HepG2 (cell line): Measurements from ENCODE around the gene GRIFIN. TPM values are rescaled to one million over a fixed set of nuclear protein-coding genes. Genes with fewer than 3 reads are reported as not detected.

Source experiments
- BCL6 ChIP-seq: IDR thresholded peaks from 2 replicates; pipeline ENCODE4 v1.6.1; 2016; ENCODE audit warnings: missing genetic modification reagents, missing compliant biosample characterization
- NFATC3 ChIP-seq: sonication (generic); formaldehyde crosslinking; IDR thresholded peaks from 2 replicates; pipeline ENCODE4 v1.5.1; 2020; ENCODE audit warnings: mild to moderate bottlenecking, missing genetic modification reagents
- NPAS2 ChIP-seq: sonication (generic); formaldehyde crosslinking; IDR thresholded peaks from 2 replicates; pipeline ENCODE4 v1.8.0; 2022; ENCODE audit warnings: mild to moderate bottlenecking, missing genetic modification reagents, borderline replicate concordance
- PAWR ChIP-seq: sonication (generic); formaldehyde crosslinking; IDR thresholded peaks from 2 replicates; pipeline ENCODE4 v1.4.0; 2020; ENCODE audit warnings: missing genetic modification reagents, mild to moderate bottlenecking, borderline replicate concordance
- PTBP1 ChIP-seq: fragments of 200-400 bp; formaldehyde crosslinking; IDR thresholded peaks from 2 replicates; pipeline ENCODE4 v1.6.1; 2018; ENCODE audit warnings: low read length, low read depth; ENCODE audit not compliant: poor library complexity, severe bottlenecking
- SRF ChIP-seq: IDR thresholded peaks from 2 replicates; pipeline ENCODE4 v1.6.1; 2011; ENCODE audit warnings: mild to moderate bottlenecking, low read depth, low read length, moderate library complexity
- TEAD3 ChIP-seq: optimal IDR thresholded peaks from 2 replicates; pipeline ENCODE3; 2016; ENCODE audit warnings: borderline replicate concordance
- ZC3H13 ChIP-seq: sonication (generic); formaldehyde crosslinking; IDR thresholded peaks from 2 replicates; pipeline ENCODE4 v1.8.1; 2023; ENCODE audit warnings: mild to moderate bottlenecking, missing genetic modification reagents, moderate library complexity
- ZNF205 ChIP-seq: IDR thresholded peaks from 2 replicates; pipeline ENCODE4 v1.6.1; 2018; ENCODE audit warnings: missing biosample characterization, missing genetic modification reagents
- ZNF33B ChIP-seq: sonication (generic); formaldehyde crosslinking; IDR thresholded peaks from 2 replicates; pipeline ENCODE4 v1.5.1; 2020; ENCODE audit warnings: mild to moderate bottlenecking, missing genetic modification reagents
- ZNF629 ChIP-seq: sonication (generic); formaldehyde crosslinking; conservative IDR thresholded peaks from 2 replicates; pipeline ENCODE4 v1.5.0; 2020; ENCODE audit warnings: missing genetic modification reagents
- polyA plus RNA-seq, 8 experiments: library from polyadenylated mRNA; depleted of rRNA in 3 of 8; stranded (reverse) in 7 of 8; unstranded in 1 of 8; fragments of >200 nt; fragmentation: Illumina TruSeq in 4 of 8; extraction: Trizol in 4 of 8; gene quantifications; 2 replicates each; pipeline versions ENCODE4 v1.2.1 to v1.2.3, GENCODE V29; 2011 to 2016; ENCODE audit warnings: low read depth in 4 of 8, missing spikeins in 1 of 8, mixed read lengths in 1 of 8; ENCODE audit not compliant: insufficient read depth in 1 of 8
- total RNA-seq, 5 experiments: library from RNA; depleted of rRNA; stranded (reverse); fragments of >200 nt; fragmentation: Illumina TruSeq; extraction: Trizol; gene quantifications; 2 replicates each; pipeline ENCODE4 v1.2.3, GENCODE V29; 2016; ENCODE audit warnings: low read depth in 1 of 5
- TF ChIP-seq, protein P1 (sequence below): sonication (generic); formaldehyde crosslinking; IDR thresholded peaks from 2 replicates; pipeline ENCODE4 v1.9.0; 2021; ENCODE audit warnings: missing genetic modification reagents, borderline replicate concordance
- TF ChIP-seq, protein P2 (sequence below): sonication (generic); formaldehyde crosslinking; IDR thresholded peaks from 2 replicates; pipeline ENCODE4 v1.9.0; 2021; ENCODE audit warnings: mild to moderate bottlenecking, missing genetic modification reagents
- TF ChIP-seq, protein P3 (sequence below): sonication (generic); formaldehyde crosslinking; IDR thresholded peaks from 2 replicates; pipeline ENCODE4; 2020; ENCODE audit warnings: missing genetic modification reagents, mild to moderate bottlenecking, borderline replicate concordance
- TF ChIP-seq, protein P4 (sequence below): sonication (generic); formaldehyde crosslinking; IDR thresholded peaks from 2 replicates; pipeline ENCODE4 v1.5.0; 2020; ENCODE audit warnings: missing genetic modification reagents, mild to moderate bottlenecking, borderline replicate concordance
- TF ChIP-seq, protein P5 (sequence below): sonication (generic); formaldehyde crosslinking; IDR thresholded peaks from 2 replicates; pipeline ENCODE4 v1.8.1; 2023; ENCODE audit warnings: mild to moderate bottlenecking, missing genetic modification reagents, borderline replicate concordance

Gene GRIFIN
- total and polyA plus RNA-seq, 2 of the 13 experiments (the other 11 are each of a cell fraction or from before 2014, with no cell fraction given) = not detected

DNA sequence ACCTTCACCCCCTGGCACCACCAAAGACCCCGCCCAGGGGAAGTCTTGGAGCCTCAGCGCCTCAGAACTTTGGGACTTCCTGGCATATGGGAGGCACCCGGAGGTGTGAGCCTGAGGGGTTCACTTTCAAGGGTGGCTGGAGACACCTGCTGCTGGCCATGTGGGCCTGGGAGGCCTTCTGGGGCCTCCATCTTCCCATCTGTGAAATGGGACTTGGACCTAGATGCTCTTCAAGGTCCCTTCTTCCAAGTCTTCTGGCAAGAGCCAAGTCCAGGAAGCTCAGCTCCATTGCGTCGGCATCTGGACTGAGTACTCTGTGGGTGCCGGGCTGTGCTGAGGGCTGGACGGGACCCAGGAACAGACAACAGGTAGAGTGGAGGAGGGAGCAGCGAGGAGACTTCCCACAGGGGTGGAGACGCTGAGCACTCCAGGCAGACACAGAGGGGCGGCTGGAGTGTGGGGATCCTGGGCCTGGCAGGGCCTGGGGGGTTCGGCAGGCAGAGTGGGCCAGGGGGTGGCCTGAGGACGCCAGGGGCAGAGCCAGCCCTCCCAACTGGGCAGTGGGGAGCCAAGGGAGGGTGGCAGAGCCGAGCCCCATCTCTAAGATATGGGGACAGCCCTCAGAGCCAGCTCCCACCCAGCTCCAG lies 34.1 kb upstream of the GRIFIN start (continued):
- TF ChIP-seq, protein P1, sequence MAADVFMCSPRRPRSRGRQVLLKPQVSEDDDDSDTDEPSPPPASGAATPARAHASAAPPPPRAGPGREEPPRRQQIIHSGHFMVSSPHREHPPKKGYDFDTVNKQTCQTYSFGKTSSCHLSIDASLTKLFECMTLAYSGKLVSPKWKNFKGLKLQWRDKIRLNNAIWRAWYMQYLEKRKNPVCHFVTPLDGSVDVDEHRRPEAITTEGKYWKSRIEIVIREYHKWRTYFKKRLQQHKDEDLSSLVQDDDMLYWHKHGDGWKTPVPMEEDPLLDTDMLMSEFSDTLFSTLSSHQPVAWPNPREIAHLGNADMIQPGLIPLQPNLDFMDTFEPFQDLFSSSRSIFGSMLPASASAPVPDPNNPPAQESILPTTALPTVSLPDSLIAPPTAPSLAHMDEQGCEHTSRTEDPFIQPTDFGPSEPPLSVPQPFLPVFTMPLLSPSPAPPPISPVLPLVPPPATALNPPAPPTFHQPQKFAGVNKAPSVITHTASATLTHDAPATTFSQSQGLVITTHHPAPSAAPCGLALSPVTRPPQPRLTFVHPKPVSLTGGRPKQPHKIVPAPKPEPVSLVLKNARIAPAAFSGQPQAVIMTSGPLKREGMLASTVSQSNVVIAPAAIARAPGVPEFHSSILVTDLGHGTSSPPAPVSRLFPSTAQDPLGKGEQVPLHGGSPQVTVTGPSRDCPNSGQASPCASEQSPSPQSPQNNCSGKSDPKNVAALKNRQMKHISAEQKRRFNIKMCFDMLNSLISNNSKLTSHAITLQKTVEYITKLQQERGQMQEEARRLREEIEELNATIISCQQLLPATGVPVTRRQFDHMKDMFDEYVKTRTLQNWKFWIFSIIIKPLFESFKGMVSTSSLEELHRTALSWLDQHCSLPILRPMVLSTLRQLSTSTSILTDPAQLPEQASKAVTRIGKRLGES (CRISPR knock-in tag) = no peak
- no peak for TF ChIP-seq NFATC3 (CRISPR knock-in tag)
- no peak for TF ChIP-seq TEAD3
- TF ChIP-seq, protein P2, sequence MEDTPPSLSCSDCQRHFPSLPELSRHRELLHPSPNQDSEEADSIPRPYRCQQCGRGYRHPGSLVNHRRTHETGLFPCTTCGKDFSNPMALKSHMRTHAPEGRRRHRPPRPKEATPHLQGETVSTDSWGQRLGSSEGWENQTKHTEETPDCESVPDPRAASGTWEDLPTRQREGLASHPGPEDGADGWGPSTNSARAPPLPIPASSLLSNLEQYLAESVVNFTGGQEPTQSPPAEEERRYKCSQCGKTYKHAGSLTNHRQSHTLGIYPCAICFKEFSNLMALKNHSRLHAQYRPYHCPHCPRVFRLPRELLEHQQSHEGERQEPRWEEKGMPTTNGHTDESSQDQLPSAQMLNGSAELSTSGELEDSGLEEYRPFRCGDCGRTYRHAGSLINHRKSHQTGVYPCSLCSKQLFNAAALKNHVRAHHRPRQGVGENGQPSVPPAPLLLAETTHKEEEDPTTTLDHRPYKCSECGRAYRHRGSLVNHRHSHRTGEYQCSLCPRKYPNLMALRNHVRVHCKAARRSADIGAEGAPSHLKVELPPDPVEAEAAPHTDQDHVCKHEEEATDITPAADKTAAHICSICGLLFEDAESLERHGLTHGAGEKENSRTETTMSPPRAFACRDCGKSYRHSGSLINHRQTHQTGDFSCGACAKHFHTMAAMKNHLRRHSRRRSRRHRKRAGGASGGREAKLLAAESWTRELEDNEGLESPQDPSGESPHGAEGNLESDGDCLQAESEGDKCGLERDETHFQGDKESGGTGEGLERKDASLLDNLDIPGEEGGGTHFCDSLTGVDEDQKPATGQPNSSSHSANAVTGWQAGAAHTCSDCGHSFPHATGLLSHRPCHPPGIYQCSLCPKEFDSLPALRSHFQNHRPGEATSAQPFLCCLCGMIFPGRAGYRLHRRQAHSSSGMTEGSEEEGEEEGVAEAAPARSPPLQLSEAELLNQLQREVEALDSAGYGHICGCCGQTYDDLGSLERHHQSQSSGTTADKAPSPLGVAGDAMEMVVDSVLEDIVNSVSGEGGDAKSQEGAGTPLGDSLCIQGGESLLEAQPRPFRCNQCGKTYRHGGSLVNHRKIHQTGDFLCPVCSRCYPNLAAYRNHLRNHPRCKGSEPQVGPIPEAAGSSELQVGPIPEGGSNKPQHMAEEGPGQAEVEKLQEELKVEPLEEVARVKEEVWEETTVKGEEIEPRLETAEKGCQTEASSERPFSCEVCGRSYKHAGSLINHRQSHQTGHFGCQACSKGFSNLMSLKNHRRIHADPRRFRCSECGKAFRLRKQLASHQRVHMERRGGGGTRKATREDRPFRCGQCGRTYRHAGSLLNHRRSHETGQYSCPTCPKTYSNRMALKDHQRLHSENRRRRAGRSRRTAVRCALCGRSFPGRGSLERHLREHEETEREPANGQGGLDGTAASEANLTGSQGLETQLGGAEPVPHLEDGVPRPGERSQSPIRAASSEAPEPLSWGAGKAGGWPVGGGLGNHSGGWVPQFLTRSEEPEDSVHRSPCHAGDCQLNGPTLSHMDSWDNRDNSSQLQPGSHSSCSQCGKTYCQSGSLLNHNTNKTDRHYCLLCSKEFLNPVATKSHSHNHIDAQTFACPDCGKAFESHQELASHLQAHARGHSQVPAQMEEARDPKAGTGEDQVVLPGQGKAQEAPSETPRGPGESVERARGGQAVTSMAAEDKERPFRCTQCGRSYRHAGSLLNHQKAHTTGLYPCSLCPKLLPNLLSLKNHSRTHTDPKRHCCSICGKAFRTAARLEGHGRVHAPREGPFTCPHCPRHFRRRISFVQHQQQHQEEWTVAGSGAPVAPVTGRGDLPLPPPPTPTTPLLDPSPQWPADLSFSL = no peak
- TF ChIP-seq PAWR (CRISPR knock-in tag) = no peak
- no peak for TF ChIP-seq PTBP1
- TF ChIP-seq, protein P3, sequence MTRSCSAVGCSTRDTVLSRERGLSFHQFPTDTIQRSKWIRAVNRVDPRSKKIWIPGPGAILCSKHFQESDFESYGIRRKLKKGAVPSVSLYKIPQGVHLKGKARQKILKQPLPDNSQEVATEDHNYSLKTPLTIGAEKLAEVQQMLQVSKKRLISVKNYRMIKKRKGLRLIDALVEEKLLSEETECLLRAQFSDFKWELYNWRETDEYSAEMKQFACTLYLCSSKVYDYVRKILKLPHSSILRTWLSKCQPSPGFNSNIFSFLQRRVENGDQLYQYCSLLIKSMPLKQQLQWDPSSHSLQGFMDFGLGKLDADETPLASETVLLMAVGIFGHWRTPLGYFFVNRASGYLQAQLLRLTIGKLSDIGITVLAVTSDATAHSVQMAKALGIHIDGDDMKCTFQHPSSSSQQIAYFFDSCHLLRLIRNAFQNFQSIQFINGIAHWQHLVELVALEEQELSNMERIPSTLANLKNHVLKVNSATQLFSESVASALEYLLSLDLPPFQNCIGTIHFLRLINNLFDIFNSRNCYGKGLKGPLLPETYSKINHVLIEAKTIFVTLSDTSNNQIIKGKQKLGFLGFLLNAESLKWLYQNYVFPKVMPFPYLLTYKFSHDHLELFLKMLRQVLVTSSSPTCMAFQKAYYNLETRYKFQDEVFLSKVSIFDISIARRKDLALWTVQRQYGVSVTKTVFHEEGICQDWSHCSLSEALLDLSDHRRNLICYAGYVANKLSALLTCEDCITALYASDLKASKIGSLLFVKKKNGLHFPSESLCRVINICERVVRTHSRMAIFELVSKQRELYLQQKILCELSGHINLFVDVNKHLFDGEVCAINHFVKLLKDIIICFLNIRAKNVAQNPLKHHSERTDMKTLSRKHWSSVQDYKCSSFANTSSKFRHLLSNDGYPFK (CRISPR knock-in tag) = no peak
- no peak for TF ChIP-seq NPAS2 (CRISPR knock-in tag)
- TF ChIP-seq ZC3H13 (CRISPR knock-in tag) = no peak
- TF ChIP-seq, protein P4, sequence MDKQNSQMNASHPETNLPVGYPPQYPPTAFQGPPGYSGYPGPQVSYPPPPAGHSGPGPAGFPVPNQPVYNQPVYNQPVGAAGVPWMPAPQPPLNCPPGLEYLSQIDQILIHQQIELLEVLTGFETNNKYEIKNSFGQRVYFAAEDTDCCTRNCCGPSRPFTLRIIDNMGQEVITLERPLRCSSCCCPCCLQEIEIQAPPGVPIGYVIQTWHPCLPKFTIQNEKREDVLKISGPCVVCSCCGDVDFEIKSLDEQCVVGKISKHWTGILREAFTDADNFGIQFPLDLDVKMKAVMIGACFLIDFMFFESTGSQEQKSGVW (CRISPR knock-in tag) = no peak
- no peak for TF ChIP-seq ZNF205 (CRISPR knock-in tag)
- TF ChIP-seq ZNF629 (CRISPR knock-in tag) = peak; percentile 92
- no peak for TF ChIP-seq ZNF33B (CRISPR knock-in tag)
- TF ChIP-seq SRF = no peak
- TF ChIP-seq, protein P5, sequence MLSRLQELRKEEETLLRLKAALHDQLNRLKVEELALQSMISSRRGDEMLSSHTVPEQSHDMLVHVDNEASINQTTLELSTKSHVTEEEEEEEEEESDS (CRISPR knock-in tag) = no peak
- no peak for TF ChIP-seq BCL6
